ENCODE data around the gene BANK1. TPM values are rescaled to one million over a fixed set of nuclear protein-coding genes. Genes with fewer than 3 reads are reported as not detected.

The BANK1 gene
- total and polyA plus RNA-seq, 4 experiments from 2014 or later, result 0.11 to 4.6 TPM; not detected in 2

GRCh38 chr4:101942891-101943290, 152.4 kb downstream of the BANK1 start:
- Histone ChIP-seq H3K4me3 (ENCODE audit: low read length in 2 of 2) (no peak overlapping the region), H3K36me3 (ENCODE audit: insufficient read depth, low read length) (no peaks in the 10 kb centered on the region), H3K27me3 (ENCODE audit: insufficient read depth, low read length) (no peaks in the 10 kb centered on the region), H3K27ac (ENCODE audit: low read depth, low read length) (no peak overlapping the region), H3K9me3 (ENCODE audit: control insufficient read depth in 1 of 2, low read length in 2 of 2) (no peaks in the 10 kb centered on the region), H3K4me1 (ENCODE audit: insufficient read depth, low read length) (no peaks in the 10 kb centered on the region)
- H3K27me3 Mint-ChIP-seq, result peaks cover 3 to 4% of the 10 kb centered on the region in 2 donors
- H3K9me3 Mint-ChIP-seq, result no peaks in the 10 kb centered on the region
- no peaks in the 10 kb centered on the region for H3K36me3 Mint-ChIP-seq
- no peak overlapping the region for H3K4me3 Mint-ChIP-seq
- no peak overlapping the region for H3K27ac Mint-ChIP-seq
- no peak for DNase-seq
- H3K4me1 Mint-ChIP-seq, result no peaks in the 10 kb centered on the region
- intact Hi-C loops (cut with micrococcal nuclease), result no loop called here
- ChIA-PET CTCF (ENCODE audit: partially characterized antibody) (no interaction called here), POLR2A (ENCODE audit: partially characterized antibody) (no interaction called here)

GRCh38 chr4:101944649-101945048, 154.1 kb downstream of the BANK1 start:
- no peak overlapping the region for H3K27ac ChIP-seq (ENCODE audit: low read depth, low read length)
- DNase-seq, result no peak
- Mint-ChIP-seq H3K36me3 (no peaks in the 10 kb centered on the region), H3K4me1 (no peaks in the 10 kb centered on the region), H3K9me3 (no peaks in the 10 kb centered on the region), H3K27ac (no peak overlapping the region), H3K27me3 (peaks cover 4% of the 10 kb centered on the region in 2 donors), H3K4me3 (no peak overlapping the region)
- ChIA-PET POLR2A (ENCODE audit: partially characterized antibody) (no interaction called here), CTCF (ENCODE audit: partially characterized antibody) (no interaction called here)
- no peaks in the 10 kb centered on the region for H3K9me3 ChIP-seq (ENCODE audit: control insufficient read depth in 1 of 2, low read length in 2 of 2)
- no peaks in the 10 kb centered on the region for H3K36me3 ChIP-seq (ENCODE audit: insufficient read depth, low read length)
- intact Hi-C loops (cut with micrococcal nuclease), result no loop called here
- no peaks in the 10 kb centered on the region for H3K27me3 ChIP-seq (ENCODE audit: insufficient read depth, low read length)
- H3K4me3 ChIP-seq (ENCODE audit: low read length in 2 of 2), result no peak overlapping the region
- H3K4me1 ChIP-seq (ENCODE audit: insufficient read depth, low read length), result no peaks in the 10 kb centered on the region

DNA sequence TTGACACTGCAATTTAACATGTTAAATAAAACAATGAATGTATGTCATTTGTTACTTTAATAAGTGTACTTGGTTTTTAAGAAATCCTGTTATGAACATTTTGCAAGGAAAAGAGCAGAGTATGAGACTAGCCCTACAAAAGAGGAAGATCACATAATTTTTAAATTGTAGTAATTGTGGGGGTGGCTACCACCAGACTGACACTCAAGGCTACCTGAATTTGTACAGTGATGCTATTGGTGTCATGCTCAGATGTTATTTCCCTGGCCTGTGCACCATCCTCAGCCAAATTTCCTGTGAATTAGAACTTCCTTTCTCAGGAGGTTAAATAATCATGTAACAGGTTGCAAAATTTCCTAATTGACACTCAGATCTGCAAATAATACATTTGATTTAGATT, 157.5 kb downstream of the BANK1 start:
- H3K27ac ChIP-seq (ENCODE audit: low read depth, low read length), result no peak overlapping the region
- H3K4me1 Mint-ChIP-seq, result no peaks in the 10 kb centered on the region
- H3K36me3 ChIP-seq (ENCODE audit: insufficient read depth, low read length), result no peaks in the 10 kb centered on the region
- POLR2A ChIA-PET (ENCODE audit: partially characterized antibody), result no interaction called here
- no peaks in the 10 kb centered on the region for H3K9me3 ChIP-seq (ENCODE audit: control insufficient read depth in 1 of 2, low read length in 2 of 2)
- no peaks in the 10 kb centered on the region for H3K9me3 Mint-ChIP-seq
- no peak overlapping the region for H3K4me3 ChIP-seq (ENCODE audit: low read length in 2 of 2)
- H3K4me1 ChIP-seq (ENCODE audit: insufficient read depth, low read length), result no peaks in the 10 kb centered on the region
- CTCF ChIA-PET (ENCODE audit: partially characterized antibody), result no interaction called here
- H3K27ac Mint-ChIP-seq, result no peak overlapping the region
- intact Hi-C loops (cut with micrococcal nuclease), result no loop called here
- H3K27me3 ChIP-seq (ENCODE audit: insufficient read depth, low read length), result no peaks in the 10 kb centered on the region
- H3K4me3 Mint-ChIP-seq, result no peak overlapping the region
- no peaks in the 10 kb centered on the region for H3K36me3 Mint-ChIP-seq
- no peak for DNase-seq
- peaks cover 1 to 4% of the 10 kb centered on the region in 2 donors for H3K27me3 Mint-ChIP-seq

GRCh38 chr4:101948951-101949350, 158.4 kb downstream of the BANK1 start:
- Mint-ChIP-seq H3K36me3 (no peaks in the 10 kb centered on the region), H3K27me3 (peaks cover 1 to 4% of the 10 kb centered on the region in 2 donors), H3K4me3 (no peak overlapping the region), H3K9me3 (no peaks in the 10 kb centered on the region), H3K27ac (no peak overlapping the region), H3K4me1 (no peaks in the 10 kb centered on the region)
- Histone ChIP-seq H3K27me3 (ENCODE audit: insufficient read depth, low read length) (no peaks in the 10 kb centered on the region), H3K4me1 (ENCODE audit: insufficient read depth, low read length) (no peaks in the 10 kb centered on the region), H3K27ac (ENCODE audit: low read depth, low read length) (no peak overlapping the region), H3K9me3 (ENCODE audit: control insufficient read depth in 1 of 2, low read length in 2 of 2) (no peaks in the 10 kb centered on the region), H3K4me3 (ENCODE audit: low read length in 2 of 2) (no peak overlapping the region), H3K36me3 (ENCODE audit: insufficient read depth, low read length) (no peaks in the 10 kb centered on the region)
- intact Hi-C loops (cut with micrococcal nuclease), result no loop called here
- ChIA-PET CTCF (ENCODE audit: partially characterized antibody) (no interaction called here), POLR2A (ENCODE audit: partially characterized antibody) (no interaction called here)
- DNase-seq, result no peak

DNA sequence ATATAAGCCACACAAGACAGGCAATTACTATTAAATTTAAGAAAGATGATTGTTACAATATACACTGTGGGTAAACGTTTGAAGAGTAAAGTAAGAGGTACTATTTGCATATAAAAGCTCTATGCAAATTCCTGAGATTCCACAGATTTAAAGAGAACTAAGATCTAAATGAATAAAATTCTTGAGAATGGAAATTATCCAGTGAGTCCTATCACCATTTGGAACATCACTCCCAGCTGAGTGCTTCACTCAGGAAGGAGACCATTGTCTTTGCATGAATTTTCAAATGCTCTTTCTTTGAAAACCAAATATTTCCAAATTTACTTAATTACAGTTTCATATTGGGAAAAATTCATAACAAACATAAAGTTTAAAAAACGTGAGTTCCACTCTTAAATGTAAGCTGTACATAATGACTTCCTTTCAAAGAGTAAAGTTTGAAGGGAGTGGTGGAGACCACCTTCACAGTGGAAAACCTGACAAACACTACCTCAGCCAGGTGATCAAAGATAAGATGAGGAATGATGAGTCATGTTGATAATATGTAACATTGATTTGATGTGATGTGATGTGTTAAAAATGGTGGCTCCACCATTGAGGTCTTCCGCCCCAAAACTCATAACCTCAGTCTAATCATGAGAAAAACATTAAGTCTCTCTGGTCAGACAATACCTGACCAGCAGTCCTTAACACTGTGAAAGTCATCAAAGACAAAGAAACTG, 159.9 kb downstream of the BANK1 start:
- ChIA-PET POLR2A (ENCODE audit: partially characterized antibody) (no interaction called here), CTCF (ENCODE audit: partially characterized antibody) (no interaction called here)
- Histone ChIP-seq H3K27ac (ENCODE audit: low read depth, low read length) (no peak overlapping the region), H3K9me3 (ENCODE audit: control insufficient read depth in 1 of 2, low read length in 2 of 2) (no peaks in the 10 kb centered on the region), H3K27me3 (ENCODE audit: insufficient read depth, low read length) (no peaks in the 10 kb centered on the region), H3K36me3 (ENCODE audit: insufficient read depth, low read length) (no peaks in the 10 kb centered on the region), H3K4me1 (ENCODE audit: insufficient read depth, low read length) (no peaks in the 10 kb centered on the region), H3K4me3 (ENCODE audit: low read length in 2 of 2) (no peak overlapping the region)
- Mint-ChIP-seq H3K27ac (no peak overlapping the region), H3K36me3 (no peaks in the 10 kb centered on the region), H3K4me1 (no peaks in the 10 kb centered on the region), H3K27me3 (peaks cover 1 to 4% of the 10 kb centered on the region in 2 donors), H3K9me3 (no peaks in the 10 kb centered on the region), H3K4me3 (no peak overlapping the region)
- intact Hi-C loops (cut with micrococcal nuclease), result no loop called here
- no peak for DNase-seq

GRCh38 chr4:101952985-101953384, 162.5 kb downstream of the BANK1 start:
- Mint-ChIP-seq H3K27ac (no peak overlapping the region), H3K27me3 (peaks cover under 1 to 2% of the 10 kb centered on the region in 2 donors), H3K36me3 (no peaks in the 10 kb centered on the region), H3K4me3 (no peak overlapping the region), H3K9me3 (no peaks in the 10 kb centered on the region), H3K4me1 (no peaks in the 10 kb centered on the region)
- Histone ChIP-seq H3K27me3 (ENCODE audit: insufficient read depth, low read length) (no peaks in the 10 kb centered on the region), H3K36me3 (ENCODE audit: insufficient read depth, low read length) (no peaks in the 10 kb centered on the region), H3K4me3 (ENCODE audit: low read length in 2 of 2) (no peak overlapping the region), H3K4me1 (ENCODE audit: insufficient read depth, low read length) (no peaks in the 10 kb centered on the region), H3K27ac (ENCODE audit: low read depth, low read length) (no peak overlapping the region), H3K9me3 (ENCODE audit: control insufficient read depth in 1 of 2, low read length in 2 of 2) (no peaks in the 10 kb centered on the region)
- ChIA-PET CTCF (ENCODE audit: partially characterized antibody) (no interaction called here), POLR2A (ENCODE audit: partially characterized antibody) (no interaction called here)
- no peak for DNase-seq
- intact Hi-C loops (cut with micrococcal nuclease), result no loop called here

- no peaks in the 10 kb centered on the region for H3K27me3 ChIP-seq (ENCODE audit: insufficient read depth, low read length)
- Mint-ChIP-seq H3K27me3 (peaks cover 0 to 2% of the 10 kb centered on the region in 2 donors), H3K9me3 (no peaks in the 10 kb centered on the region), H3K4me1 (no peaks in the 10 kb centered on the region), H3K27ac (no peak overlapping the region), H3K4me3 (no peak overlapping the region), H3K36me3 (no peaks in the 10 kb centered on the region)
- intact Hi-C loops (cut with micrococcal nuclease), result no loop called here
- H3K9me3 ChIP-seq (ENCODE audit: control insufficient read depth in 1 of 2, low read length in 2 of 2), result no peaks in the 10 kb centered on the region
- no peak overlapping the region for H3K27ac ChIP-seq (ENCODE audit: low read depth, low read length)
- no peak for DNase-seq
- no peaks in the 10 kb centered on the region for H3K4me1 ChIP-seq (ENCODE audit: insufficient read depth, low read length)
- no peak overlapping the region for H3K4me3 ChIP-seq (ENCODE audit: low read length in 2 of 2)
- ChIA-PET CTCF (ENCODE audit: partially characterized antibody) (no interaction called here), POLR2A (ENCODE audit: partially characterized antibody) (no interaction called here)
- H3K36me3 ChIP-seq (ENCODE audit: insufficient read depth, low read length), result no peaks in the 10 kb centered on the region
Measured at GRCh38 chr4:101953949-101954348, 163.4 kb downstream of the BANK1 start.

DNA sequence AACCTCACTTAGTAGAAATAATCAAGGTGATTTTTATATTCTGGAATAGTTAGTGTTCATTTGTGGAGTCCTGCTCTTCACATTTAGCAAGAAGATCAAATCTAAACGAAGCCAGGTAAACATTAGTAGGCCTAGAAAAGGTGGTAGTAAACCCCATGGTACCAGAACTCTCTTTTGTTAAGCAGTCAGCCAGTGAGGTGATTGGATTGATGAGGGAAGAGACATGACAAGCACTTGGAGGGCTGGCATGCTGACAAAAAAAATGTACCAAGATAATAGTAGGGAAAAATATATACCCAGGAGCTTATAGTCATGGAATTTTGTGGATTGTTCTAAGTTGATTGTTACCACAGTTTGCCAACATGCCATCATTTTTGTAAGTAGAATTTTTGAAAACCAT, 163.8 kb downstream of the BANK1 start:
- Mint-ChIP-seq H3K27ac (no peak overlapping the region), H3K9me3 (no peaks in the 10 kb centered on the region), H3K36me3 (no peaks in the 10 kb centered on the region), H3K4me3 (no peak overlapping the region), H3K4me1 (no peaks in the 10 kb centered on the region), H3K27me3 (peaks cover 0 to 2% of the 10 kb centered on the region in 2 donors)
- H3K4me1 ChIP-seq (ENCODE audit: insufficient read depth, low read length), result no peaks in the 10 kb centered on the region
- ChIA-PET POLR2A (ENCODE audit: partially characterized antibody) (no interaction called here), CTCF (ENCODE audit: partially characterized antibody) (no interaction called here)
- no peaks in the 10 kb centered on the region for H3K36me3 ChIP-seq (ENCODE audit: insufficient read depth, low read length)
- no peaks in the 10 kb centered on the region for H3K9me3 ChIP-seq (ENCODE audit: control insufficient read depth in 1 of 2, low read length in 2 of 2)
- H3K27ac ChIP-seq (ENCODE audit: low read depth, low read length), result no peak overlapping the region
- DNase-seq, result no peak
- intact Hi-C loops (cut with micrococcal nuclease), result no loop called here
- H3K27me3 ChIP-seq (ENCODE audit: insufficient read depth, low read length), result no peaks in the 10 kb centered on the region
- H3K4me3 ChIP-seq (ENCODE audit: low read length in 2 of 2), result no peak overlapping the region

All from CD4-positive, alpha-beta memory T cell (primary cell).